Lower leg skin (tissue), 4 donors: ENCODE data around the gene ZNF398. TPM values are rescaled to one million over a fixed set of nuclear protein-coding genes. Genes with fewer than 3 reads are reported as not detected.

Experiments used
- DNase-seq, 2 donors: peaks; one replicate each; pipeline ENCODE4 v3.0.0-alpha.2; 2019; ENCODE audit warnings: low spot score in 2 of 2
- H3K4me3 ChIP-seq: fragments of 200-600 bp; sonication (generic); 2 replicates; pipeline ENCODE4 v1.5.1; 2017; ENCODE audit warnings: mild to moderate bottlenecking, low read depth; ENCODE audit not compliant: poor library complexity, severe bottlenecking
- POLR2A ChIP-seq, 2 donors: fragments of 450-650 bp; IDR thresholded peaks; one replicate each; pipeline ENCODE4 v1.6.1; 2016 to 2017; ENCODE audit warnings: antibody characterized with exemption in 2 of 2, mild to moderate bottlenecking in 1 of 2, moderate library complexity in 1 of 2
- WGBS, 2 donors: methylation state at CpG; one replicate each; pipeline ENCODE4 v1.1.5; 2018; 5-methylcytosine and 5-hydroxymethylcytosine counted together
- intact Hi-C: fragments of 100-400 bp; cut with DNase I; formaldehyde crosslinking; loops from one replicate; pipeline ENCODE4 v1.15.0; 2023; ENCODE audit warnings: low total_unique reads
- total RNA-seq, 4 donors: library from RNA; depleted of rRNA; stranded (reverse); fragments of >200 nt; gene quantifications; one replicate each; pipeline ENCODE4 v1.1.0, GENCODE V29; 2016
- TF ChIP-seq, protein P1 (sequence below), 3 donors: fragments of 450-650 bp; IDR thresholded peaks; one replicate each; pipeline ENCODE4 v1.5.1; 2016; ENCODE audit warnings: antibody characterized with exemption in 3 of 3, mild to moderate bottlenecking in 3 of 3, moderate library complexity in 2 of 3

ZNF398 gene
- total RNA-seq, 4 donors from 2014 or later, result 20.9 to 47.8 (median 30.4) TPM

DNA sequence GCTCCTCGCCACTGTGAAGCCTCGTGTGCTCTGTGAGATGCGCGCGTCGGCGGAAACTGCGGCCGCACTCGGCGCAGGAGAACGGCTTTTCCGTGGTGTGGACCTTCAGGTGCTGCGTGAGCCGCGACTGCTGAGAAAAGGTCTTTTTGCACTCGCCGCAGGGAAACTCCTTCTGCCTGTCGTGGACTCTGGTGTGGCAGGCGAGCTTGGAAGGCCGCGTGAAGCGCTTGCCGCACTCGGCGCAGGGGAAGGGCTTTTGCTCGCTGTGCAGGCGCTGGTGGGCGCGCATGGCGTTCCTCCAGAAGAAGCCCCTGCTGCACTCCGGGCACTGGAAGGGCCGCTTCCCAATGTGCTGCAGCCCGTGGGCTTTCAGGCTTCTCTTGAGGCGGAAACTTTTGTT lies 43.0 kb upstream of the ZNF398 start:
- intact Hi-C loops, result no loop called here
- no peak overlapping the region for H3K4me3 ChIP-seq
- WGBS, 2 donors, result 97 to 98% methylated on average over 35 of the region's 35 CpGs
- DNase-seq, result no peak
- TF ChIP-seq POLR2A (IDR thresholded peaks at IDR 0.05), result no peak
- TF ChIP-seq, protein P1, sequence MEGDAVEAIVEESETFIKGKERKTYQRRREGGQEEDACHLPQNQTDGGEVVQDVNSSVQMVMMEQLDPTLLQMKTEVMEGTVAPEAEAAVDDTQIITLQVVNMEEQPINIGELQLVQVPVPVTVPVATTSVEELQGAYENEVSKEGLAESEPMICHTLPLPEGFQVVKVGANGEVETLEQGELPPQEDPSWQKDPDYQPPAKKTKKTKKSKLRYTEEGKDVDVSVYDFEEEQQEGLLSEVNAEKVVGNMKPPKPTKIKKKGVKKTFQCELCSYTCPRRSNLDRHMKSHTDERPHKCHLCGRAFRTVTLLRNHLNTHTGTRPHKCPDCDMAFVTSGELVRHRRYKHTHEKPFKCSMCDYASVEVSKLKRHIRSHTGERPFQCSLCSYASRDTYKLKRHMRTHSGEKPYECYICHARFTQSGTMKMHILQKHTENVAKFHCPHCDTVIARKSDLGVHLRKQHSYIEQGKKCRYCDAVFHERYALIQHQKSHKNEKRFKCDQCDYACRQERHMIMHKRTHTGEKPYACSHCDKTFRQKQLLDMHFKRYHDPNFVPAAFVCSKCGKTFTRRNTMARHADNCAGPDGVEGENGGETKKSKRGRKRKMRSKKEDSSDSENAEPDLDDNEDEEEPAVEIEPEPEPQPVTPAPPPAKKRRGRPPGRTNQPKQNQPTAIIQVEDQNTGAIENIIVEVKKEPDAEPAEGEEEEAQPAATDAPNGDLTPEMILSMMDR (IDR thresholded peaks at IDR 0.05), result no peak

DNA sequence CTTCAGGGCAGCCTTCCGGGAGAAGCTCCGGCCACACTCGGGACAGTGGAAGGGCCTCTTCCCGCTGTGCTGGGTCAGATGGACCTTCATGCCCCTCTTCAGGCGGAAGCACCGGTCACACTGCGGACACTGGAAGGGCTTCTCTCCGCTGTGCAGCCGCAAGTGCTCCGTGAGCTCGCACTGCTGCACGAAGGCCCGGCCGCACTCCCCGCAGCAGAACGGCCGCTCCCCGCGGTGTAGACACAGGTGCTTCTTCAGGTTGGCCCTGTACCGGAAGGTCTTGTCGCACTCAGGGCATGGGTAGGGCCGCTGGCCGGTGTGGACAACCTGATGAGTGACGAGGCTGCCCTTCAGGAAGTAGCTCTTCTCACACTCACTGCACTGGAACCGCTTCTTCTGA lies 42.5 kb upstream of the ZNF398 start:
- H3K4me3 ChIP-seq, result no peak overlapping the region
- WGBS, 2 donors, result 95% methylated on average over 9 to 25 of the region's 25 CpGs
- no peak for DNase-seq
- no peak for TF ChIP-seq POLR2A (IDR thresholded peaks at IDR 0.05)
- TF ChIP-seq, protein P1 (IDR thresholded peaks at IDR 0.05), result no peak
- intact Hi-C loops, result no loop called here

DNA sequence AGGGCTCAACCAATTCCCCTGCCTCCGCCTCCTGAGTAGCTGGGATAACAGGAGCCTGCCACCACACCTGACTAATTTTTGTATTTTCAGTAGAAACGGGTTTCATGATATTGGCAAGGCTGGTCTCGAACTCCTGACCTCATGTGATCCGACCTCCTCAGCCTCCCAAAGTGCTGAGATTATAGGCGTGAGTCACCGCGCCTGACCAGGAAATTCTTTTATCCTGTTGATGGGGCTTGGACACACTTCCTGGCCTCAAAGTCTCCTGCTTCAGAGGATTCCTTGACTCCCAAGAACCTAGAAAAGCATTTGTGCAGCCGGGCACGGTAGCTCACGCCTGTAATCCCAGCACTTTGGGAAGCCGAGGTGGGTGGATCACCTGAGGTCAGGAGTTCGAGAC lies 37.3 kb upstream of the ZNF398 start:
- DNase-seq, result no peak
- H3K4me3 ChIP-seq, result no peak overlapping the region
- intact Hi-C loops, result no loop called here
- WGBS, 2 donors, result 89 to 95% methylated on average over 12 of the region's 12 CpGs
- no peak for TF ChIP-seq POLR2A (IDR thresholded peaks at IDR 0.05)

DNA sequence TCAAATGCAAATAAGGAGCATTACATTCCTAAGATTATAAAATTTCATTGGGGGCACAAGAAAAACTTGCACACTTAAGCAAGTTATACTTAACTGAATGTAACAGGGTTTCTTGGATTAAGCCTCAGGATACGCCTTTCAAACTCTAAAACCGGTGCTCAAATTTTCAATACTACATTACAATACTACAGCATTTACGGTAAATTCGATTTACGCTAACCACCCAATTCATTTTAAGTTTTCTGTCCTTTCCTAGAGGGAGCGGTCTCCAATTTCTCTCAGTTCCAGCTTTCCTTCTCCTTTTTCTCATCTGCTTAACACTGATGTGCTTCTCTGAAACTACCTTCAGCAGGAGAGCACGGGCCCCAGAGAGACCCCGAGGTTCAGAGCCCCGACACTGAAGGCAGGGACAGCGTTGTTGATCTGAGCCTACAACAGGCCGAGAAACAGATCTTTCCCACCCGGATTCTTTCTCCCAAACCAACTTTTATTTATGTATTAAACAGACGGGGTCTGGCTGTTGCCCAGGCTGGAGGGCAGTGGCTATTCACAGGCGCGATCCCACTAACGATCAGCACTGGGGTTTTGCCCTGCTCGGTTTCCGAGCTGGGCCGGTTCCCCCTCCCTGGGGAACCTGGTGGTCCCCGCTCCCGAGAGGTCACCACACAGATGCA lies 21.9 kb upstream of the ZNF398 start:
- 3% methylated on average over 20 to 21 of the region's 21 CpGs for WGBS, 2 donors
- H3K4me3 ChIP-seq, result peak overlapping the region; percentile 94
- intact Hi-C loops, result no loop called here
- no peak for DNase-seq
- TF ChIP-seq, protein P1 (IDR thresholded peaks at IDR 0.05), result no peak
- TF ChIP-seq POLR2A (IDR thresholded peaks at IDR 0.05), result no peak

DNA sequence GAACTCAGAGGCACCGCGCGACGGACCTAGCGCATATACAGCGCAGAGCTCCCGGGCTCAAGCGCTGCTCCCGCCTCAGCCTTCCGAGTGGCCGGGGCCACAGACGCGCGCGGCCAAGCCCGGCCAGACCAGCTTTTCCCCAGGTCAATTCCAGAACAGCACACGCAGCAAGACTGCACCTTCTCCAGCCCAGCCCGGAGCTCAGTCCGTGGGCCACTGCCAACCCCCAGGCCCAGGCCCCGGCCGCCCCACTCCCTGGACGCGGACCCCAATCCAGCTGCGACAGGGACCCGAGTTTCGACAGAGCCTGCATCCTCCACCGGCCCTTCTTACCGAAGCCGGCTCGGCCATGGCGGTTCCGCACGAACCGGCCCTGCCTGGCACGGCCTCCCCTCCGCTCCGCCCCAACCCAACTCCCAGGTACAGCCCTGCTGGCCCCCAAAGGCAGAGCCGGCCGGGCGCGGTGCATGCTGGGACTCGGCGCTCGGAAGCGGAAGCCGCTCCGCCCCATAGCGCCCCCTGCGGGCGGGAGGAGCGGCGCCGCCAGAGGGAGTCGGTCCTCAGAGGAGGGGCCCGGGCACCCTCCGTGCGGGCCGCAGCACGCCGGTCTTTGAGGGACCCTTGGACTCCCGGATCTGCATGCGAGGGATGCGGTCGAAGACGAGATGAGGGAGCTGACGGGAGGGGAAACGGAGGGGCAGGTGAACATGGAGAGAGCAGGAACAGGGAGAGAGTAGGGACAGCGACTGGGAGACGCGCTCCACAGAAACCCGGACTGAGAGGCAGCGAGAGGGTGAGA lies 21.2 kb upstream of the ZNF398 start, which contains the start of gene ZNF425:
Gene ZNF425 (minus strand): TSS at position 462 of the 799 bp plus-strand sequence. CDS start 111 bp downstream, at position 351.
- peak; percentile 88 to 98 for DNase-seq
- TF ChIP-seq, protein P1 (IDR thresholded peaks at IDR 0.05), result peak in 2 of 3 donors; percentile 18 to 97
- TF ChIP-seq POLR2A (IDR thresholded peaks at IDR 0.05), result peak in 1 of 2 donors; percentile 87
- intact Hi-C loops, result no loop called here
- peak within 1 kb of the TSS; percentile 94 for H3K4me3 ChIP-seq
- 0% methylated on average over 39 to 52 of the region's 72 CpGs for WGBS, 2 donors

DNA sequence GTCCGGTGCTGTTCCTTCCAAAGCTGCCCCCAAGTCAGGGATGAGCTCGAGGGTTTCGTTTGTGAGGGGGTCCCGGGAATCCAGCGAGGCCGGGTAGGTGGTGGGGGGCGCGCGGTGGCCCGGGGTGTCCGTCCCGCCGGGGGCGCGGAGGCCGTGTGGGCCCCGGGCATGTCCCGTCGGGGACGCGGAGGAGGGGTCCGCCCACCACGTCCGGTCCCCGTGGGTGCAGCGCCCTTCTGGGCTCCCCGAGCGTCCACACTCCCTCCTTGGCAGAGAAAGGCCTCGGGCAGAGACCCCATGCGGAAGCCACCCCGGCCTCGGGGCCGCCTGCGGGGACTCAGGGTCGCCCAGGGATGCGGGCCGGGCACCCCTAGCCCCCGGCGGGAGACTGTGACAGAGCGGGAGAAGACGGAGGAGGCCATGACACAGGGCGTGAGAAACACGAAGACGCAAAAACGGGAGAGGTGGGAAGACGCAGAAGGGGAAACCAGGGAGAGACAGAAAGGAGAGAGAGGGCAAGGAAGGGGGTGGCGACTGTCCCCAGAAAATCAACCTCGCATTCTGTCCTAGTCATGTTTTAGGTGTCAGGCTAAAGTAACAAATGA lies 20.5 kb upstream of the ZNF398 start:
- DNase-seq, result peak; percentile 21 to 90
- peak overlapping the region; percentile 94 for H3K4me3 ChIP-seq
- TF ChIP-seq, protein P1 (IDR thresholded peaks at IDR 0.05), result no peak
- no peak for TF ChIP-seq POLR2A (IDR thresholded peaks at IDR 0.05)
- intact Hi-C loops, result no loop called here
- WGBS, 2 donors, result 0 to 1% methylated on average over 37 to 40 of the region's 48 CpGs
